Activated CD8-positive, alpha-beta memory T cell treated with anti-CD3 and anti-CD28 coated beads for 24 hours (primary cell): ENCODE measurements around the gene PGF.

Experiments used
- DNase-seq: peaks from one replicate; pipeline ENCODE4 v3.0.0-alpha.2; 2020

The PGF gene

DNA sequence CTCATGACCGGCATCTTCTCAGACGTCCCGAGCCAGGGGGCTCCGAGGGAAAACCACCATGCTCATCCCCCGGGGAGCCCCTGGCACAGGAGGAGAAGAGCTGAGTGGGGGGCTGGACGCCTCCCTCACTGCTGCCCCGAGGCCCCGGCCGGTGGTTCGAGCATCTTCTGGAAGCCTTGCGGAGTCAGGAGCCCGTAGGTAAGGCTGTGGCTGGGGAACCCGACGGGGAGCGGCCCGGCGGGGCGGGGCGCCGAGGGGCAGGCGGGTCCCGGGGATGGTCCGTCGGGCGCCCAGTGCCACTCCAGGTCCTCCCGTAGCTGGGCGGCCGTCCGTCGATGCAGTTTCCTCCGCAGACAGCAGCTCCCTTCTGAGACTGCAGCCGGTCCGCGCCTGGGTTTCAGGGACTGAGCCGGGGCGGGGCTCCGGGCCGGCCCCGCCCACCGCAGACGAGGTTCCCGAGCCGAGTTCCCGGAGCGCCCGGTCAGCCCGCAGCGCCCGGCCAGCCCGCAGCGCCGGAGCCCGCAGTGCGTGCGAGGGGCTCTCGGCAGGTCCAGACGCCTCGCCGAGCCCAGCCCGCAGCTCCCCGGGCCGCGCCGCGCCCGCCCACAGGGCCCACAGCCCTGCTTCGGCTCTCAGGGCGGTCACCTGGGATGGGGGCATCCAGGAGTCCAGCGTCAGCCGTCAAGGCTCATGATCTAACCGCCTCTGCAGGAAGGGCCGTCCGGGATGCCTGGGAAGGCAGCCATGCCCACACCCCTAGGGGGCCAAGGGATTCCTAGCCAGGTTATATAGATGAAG, at the start of gene PGF:
Gene PGF (minus strand): TSS at position 369 of the 798 bp plus-strand sequence. CDS start 355 bp downstream, at position 14.
- DNase-seq: peak; percentile 67

DNA sequence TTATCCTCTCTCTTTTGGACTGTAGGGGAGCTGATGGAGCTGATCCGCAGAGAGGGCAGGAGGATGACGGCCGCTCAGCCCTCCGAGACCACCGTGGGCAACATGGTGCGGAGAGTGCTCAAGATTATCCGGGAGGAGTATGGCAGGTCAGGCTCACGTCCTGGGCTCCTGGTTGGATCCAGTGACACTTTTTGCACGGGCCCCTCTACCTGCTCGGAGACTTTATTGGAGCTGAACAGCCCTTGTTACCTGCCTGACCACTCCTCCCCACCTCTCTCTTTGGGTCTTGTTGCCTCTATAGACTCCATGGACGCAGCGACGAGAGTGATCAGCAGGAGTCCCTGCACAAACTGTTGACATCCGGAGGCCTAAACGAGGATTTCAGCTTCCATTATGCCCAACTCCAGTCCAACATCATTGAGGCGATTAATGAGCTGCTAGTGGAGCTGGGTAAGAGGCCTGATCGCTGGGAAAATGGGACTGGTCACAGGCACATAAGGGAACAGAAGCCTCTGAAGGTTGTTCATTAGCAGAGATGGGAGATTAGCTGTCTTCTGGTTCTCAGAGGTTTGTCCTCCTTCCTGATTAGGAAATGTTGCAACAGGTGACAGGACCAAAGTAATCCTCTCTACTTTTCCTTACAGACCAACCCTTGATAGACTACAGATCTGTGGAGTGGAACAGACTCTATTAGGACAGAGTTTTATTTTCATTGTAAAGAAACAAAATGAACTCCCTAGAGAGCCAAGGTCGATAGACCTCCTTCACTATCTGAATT, 48.0 kb upstream of the PGF start:
- DNase-seq: no peak

DNA sequence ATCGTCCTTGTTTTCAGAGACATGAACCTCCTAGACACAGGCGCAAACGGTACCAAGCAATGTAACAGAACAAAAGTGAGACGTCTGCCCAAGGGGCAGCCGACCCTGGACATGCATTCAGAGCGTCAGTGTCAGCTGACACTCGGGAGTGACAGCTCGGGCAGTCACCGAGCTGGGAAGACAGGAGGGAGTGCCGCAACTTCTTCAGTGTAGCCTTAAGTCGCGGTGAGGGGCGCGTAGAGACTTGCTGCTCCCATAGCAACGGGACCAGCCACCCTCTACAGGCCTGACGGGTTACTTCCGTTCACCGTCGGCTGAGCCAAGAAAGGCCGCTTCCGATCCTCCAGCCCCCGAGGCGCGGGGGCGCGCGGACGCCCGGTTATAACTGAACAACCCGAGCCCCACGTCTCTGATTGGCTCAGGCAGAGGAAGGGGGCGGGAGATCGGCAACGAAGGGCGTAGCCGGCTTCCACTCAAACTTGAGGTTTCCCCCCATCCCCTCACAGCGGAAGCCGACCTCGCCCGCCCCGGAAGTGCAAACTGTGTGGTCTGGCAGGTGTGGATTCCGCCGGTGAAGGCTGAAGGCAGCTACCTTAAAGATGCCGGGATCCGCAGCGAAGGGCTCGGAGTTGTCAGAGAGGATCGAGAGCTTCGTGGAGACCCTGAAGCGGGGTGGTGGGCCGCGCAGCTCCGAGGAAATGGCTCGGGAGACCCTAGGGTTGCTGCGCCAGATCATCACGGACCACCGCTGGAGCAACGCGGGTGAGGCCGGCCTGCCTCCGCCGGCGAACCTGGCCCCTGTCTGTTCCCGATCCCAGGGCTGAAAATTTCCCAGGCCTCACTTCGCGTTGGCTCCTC, 47.2 kb upstream of the PGF start, which contains the start of gene EIF2B2:
Gene EIF2B2 (plus strand): TSS at position 530 of the 858 bp plus-strand sequence. CDS start 70 bp downstream, at position 600.
- DNase-seq: peak; percentile 99

DNA sequence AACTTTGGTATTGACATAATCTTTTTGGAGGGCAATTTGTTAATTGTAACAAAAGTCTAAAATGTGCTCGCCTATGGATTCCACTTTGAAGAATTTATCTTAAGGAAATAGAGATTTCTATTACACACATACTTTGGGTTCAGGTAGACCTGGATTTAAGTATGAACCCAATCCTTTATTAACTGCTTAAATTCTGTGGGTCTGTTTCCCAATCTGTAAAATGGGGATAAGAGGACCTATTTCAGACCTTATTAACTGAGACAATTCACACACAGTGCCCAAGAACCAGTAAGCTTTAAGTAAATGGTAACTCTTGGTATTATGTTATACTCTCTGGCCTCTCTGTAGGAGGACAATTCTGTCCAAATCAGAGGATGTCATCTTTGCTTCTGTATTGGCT, 46.5 kb upstream of the PGF start:
- no peak for DNase-seq

DNA sequence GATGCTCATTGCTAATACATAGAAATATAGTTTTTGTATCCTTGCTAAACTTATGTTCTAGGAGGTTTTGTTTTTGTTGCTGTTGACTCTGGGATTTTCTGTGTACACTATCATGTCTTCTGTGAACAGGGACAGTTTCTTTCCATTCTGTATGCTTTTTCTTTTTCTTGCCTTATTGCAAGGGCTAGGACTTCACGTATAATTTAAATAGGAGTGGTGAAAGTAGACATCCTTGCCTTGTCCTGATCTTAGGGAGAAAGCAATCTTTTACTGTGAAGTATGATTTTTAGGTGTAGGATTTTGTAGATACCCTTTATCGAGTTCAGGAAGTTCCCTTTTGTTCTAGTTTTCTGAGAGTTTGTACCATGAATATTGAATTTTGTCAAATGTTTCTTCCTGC, 45.9 kb upstream of the PGF start:
- no peak for DNase-seq

DNA sequence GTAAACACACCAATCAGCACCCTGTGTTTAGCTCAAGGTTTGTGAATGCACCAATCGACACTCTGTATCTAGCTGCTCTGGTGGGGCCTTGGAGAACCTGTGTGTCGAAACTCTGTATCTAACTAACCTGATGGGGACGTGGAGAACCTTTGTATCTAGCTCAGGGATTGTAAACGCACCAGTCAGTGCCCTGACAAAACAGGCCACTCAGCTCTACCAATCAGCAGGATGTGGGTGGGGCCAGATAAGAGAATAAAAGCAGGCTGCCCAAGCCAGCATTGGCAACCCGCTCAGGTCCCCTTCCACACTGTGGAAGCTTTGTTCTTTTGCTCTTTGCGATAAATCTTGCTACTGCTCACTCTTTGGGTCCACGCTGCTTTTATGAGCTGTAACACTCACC, 40.4 kb upstream of the PGF start:
- peak; percentile 5 for DNase-seq

DNA sequence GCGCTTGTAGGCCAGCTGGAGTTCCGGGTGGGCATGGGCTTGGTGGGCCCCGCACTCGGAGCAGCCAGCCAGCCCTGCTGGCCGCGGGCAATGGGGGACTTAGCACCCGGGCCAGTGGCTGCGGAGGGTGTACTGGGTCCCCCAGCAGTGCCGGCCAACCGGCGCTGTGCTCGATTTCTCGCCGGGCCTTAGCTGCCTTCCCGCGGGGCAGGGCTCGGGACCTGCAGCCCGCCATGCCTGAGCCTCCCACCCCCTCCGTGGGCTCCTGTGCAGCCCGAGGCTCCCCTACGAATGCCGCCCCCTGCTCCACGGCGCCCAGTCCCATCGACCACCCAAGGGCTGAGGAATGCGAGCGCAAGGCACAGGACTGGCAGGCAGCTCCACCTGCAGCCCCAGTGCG, 38.8 kb upstream of the PGF start:
- DNase-seq: peak; percentile 7

DNA sequence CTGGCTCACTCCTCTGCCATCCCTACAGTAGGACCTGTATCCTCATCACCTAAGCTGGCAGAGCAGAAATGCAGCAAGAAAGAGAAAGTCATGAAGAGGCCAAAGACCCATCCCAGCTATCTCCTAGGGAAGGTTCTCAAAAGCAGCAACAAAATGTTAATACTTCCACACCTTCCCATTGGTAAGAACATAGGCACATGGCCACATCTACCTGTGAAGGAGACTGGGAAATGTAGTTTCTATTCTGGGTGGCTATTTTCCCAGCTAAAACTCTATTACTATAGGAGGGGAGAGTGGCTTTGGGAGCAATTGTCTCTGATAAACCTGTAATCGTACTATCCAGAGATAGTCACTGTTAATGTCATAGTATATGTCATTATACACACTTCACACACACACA, 33.6 kb upstream of the PGF start:
- no peak for DNase-seq

DNA sequence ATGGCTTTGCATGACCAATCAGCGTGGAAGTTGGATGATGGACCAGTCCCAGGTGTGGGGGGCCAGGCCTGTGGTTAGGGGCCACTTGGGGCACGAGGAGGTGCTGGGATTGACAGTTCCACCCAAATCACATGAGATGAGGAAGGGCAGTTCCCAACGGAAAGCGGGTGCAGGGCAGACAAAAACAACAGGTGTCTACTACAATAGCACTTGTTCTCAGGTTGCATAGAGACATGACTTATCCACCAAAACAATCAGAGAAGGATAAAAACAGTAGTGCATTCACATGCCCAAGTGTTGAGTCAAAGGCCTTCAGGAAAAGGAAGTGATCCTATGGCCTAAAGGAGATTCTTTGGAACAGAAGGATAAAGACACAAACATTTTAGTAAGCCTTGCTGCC, 32.7 kb upstream of the PGF start:
- DNase-seq: no peak

DNA sequence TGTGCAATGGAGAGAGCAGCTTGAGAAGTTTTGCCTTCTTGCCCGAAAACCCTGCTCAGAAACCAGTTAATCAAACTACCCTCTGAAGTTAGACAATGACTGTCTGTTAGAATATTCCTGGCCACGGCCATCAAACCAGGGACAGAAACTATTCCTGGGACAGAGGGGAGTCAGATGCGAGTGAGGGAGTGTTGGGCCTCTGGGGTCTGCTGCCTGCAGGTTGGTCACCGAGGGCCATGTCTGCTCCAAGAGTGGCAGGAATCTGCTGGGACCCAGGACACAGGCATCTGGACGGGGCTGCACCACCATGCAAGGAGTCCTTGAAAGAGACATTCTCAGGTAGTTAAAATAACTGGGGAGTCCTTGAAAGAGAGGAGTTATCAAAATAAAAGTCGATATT, 30.4 kb upstream of the PGF start:
- no peak for DNase-seq

DNA sequence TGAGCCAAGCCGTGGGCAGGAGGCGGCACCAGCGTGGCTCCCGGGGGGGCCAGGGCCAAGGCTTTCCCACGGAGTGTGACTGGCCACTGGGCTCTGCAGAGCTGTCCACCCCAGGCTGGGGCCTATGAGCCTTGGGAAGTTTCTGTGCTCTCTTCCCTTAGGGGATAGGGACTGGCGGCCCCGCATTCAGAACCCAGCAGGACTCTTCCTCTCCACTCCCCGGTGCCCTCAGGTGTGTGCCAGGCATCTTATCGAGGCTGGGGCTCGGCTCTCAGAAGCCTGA, 29.6 kb upstream of the PGF start:
- no peak for DNase-seq

DNA sequence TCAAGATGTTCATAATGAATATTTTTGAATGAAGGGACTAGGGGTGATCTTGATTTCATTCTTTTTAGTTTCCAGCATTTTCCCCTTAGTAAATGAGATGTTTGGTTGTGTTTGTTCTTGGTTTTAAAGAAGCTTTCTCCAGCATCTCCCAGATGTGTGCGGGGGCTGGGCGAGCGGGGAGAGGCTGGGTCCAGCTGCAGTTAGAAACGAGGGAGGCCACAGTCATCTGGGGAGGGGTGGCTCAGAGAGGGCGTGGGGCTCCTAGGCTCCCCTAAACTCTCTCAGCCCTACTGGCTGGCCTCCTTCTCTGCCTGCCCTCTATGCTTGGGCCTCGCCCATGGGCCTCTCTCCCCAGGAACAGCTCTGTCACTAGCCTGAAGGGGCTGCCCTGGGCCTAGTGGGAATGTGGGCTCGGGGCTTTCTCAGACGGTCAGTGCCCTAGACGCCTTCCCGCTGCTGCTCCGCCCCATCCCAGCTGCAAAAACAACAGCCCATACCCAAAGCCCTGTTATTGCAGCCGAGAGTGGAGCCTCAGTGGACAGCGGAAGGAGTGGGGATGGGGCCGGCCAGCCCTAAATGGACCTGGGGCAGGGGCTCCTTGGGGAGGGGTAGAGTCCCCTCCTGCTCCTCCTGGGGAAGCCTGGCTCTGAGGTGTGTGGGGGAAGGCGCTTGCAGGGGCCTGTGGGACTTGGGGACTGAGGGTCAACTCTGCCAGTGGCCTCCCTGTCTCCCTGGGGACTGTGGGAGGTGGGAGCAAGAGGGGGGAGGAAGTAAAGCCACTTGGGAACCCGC, 29.0 kb upstream of the PGF start:
- DNase-seq: no peak

DNA sequence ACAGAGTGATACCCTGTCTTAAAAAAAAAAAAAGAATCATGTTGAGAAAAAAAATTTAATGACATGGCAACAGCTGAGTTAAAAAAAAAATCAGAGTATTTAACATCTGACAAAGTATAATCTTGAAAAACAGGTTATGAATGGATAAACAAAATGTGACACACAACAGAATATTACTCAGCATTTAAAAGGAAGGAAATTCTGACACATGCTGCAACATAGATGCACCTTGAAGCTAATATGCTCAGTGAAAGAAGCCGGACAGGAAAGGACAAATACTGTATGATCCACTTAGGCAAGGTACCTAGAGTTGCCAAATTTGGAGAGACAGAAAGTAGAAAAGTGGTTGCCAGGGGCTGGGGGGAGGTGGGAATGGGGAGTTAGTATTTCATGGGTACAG, 27.9 kb upstream of the PGF start:
- DNase-seq: no peak

DNA sequence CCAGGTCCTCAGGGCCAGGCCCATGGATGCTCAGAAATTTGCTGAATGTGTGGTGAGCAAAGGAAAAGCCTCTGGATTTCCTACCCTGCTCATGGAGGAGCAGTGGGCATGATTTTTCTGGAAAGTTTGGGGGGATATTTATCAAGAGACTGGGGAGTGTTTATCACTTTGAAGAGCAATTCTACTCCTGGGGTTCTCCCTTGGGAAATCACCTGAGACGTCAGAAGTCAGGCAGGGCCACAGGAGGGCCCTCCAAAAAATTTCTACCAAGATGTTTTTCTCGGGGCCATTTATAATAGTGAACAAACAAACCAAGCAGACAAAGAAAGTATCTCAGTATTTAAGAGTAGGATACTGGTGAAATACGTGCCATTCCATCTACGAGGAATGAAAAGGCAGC, 27.3 kb upstream of the PGF start:
- no peak for DNase-seq

DNA sequence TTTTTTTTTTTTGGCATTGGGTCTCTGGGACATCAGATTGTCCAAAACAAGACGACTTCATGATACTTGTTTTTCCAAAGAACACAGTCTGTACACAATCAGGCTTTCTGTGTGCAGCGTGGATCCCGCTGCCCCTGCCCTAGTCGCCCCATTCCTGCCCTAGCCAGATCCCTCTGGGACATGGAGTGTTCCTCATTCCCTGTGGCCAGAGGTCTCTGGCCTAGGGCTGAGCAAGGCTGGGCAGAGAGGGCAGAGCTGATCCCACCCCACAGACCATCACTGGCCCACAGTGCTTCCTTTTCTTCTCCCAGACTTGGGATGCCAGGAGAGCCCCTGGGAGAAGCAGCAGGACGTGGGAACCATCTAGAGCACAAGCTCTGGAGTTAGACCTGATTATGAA, 26.4 kb upstream of the PGF start:
- no peak for DNase-seq

DNA sequence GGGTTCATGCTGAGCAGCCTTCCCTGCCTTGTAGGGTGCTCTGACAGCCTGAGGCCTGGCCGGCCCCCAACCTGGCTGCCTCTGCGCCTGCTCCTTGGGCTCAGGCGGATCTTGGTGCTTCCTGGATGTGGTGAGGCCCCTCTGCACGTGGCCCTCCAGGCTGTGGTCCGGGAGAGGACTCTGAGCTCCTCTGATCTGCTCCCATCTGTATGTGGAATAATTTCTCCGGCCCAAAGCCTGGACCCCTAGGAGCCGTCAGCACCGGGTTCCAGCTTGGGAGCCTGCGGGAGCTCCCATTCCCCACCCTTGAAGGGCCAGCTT, 26.0 kb upstream of the PGF start:
- DNase-seq: no peak

DNA sequence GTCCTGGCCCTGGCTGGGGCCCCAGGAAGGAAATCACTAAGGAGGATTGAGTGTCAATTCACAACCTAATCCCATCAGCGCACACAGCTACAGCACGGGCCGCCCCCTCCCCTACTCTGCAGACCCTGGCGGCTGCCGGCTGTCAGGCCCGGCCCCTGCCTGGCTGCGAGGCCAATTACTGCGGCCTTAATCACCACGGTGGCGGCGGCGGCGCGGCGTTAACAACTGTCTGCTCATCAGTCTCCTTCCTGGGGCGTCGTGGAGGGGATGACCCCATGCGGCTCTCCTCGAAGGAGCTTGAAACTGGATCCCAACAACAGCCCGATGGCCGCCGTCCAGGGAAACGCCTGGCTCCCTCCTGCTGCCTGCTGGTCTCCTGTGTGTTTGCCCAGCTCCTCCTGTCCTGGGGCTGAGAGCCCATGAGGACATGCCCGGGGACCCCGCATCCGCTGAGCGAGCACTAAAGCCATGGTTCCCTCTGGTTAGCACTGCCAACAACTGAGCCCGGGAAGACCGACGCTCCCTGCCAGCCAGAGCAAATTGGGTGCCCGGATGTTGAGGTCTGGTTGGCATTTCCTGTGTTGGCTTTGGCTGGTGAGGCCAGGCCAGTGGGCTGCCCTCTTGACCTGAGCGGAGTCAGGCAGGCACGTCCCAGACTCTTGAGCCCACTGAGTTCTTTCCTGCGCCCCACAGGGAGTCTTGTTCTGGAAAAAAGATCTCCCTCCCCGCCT, 25.5 kb upstream of the PGF start:
- no peak for DNase-seq

DNA sequence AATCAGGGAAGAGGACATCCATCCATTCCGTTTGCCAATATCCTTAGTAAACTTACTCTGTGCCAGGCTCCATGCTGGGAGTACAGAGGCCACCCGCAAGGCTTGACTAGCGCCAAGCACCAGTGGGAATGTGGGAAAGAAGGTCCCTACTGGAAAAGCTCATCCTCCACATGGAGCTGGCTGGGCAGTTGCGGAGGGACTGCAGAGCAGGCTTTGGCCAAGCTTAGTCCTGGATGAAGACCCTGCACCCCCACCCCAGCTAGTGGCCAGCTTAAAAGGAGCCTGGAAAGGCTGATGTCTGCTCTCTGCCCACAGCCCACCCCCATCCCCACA, 25.0 kb upstream of the PGF start:
- no peak for DNase-seq

DNA sequence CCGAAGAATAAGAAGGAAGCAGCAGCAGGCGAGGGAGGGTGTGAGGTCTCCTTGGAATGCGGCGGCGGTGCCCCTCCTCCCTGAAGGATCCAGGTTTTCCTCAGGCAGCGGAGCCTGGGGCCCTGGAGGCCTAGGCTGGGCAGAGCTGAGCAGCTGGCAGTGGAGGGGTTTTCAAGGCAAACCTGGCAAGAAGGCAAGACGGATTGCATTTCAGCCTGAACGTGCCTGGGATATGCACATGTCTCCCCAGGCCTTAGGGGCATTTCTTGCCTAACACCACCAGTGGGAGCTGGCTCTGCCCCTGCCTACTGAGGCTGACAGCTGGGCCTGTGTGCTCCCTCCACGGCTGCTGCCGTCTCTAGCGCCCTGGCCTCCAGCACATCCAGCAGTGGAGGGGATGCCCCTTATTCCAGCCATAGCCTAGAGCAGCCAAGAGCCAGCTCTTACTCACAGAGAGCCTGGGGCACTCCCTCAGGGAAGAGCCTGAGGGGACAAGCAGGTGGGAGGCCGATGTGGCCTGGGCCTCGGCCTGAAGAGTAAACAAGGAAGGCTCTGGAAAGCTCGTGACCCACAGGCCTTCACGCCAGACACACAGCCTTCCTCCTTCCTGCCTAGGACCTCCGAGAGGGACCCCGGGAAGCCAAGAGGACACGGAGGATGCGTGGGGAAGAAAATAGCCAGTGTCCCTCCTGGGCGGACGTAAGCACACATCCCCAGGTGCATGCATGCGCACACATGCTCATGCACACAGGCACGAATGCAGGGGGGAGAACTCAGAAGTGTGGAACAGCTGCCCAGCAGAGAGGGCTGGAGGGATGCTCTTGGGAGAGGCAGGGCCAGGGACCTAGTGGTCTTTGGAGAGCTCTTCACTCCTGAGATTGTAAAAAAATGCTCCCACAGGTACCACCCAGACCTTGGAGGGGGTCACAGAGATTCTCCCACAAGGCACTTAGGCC, 24.3 kb upstream of the PGF start:
- DNase-seq: no peak

DNA sequence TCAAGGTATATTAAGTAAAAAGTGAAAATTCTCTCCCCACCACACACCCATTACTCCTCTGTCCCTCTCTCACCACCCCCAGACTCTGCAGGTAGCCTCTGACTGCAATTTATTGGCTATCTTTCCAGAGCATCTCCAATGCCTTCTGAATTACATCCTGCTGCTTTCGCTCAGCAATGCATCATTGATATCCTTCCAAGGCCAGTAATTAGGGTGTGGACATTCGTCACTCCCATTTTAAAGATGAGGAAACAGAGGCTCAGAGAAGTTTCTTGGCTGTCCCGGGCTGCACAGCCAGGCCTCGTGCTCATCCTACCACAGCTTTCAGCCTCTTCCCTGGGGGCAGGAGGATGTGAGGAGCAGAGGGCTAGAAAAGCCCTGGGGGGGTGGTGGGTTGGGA, 23.6 kb upstream of the PGF start:
- no peak for DNase-seq

DNA sequence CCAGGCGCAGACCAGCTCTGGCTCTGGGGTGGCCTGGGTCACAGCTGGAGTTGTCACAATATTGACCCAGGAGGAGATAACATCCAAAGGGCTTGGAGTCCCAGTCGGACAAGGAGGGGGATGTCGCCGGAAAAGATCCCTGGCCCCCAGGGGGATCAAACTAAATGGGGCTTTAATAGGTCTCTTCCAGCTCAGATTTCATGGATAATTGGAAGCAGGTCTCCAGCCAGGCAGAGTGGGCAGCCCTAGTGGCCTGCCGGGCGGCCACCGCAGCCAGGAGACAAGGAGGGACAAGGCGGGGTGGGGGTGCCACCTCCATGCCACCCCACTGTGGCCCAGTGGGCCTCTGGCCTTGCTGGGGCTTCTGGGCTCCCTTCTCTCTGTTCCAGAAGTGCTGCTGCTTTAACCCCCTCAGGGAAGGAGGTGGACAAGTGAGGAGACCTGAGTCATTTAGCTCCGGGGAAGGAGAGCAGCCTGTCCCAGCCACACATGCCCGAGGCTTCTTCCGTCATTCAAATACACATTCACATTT, 23.1 kb upstream of the PGF start:
- DNase-seq: no peak
